ENCODE results near the gene PAWR. TPM values are rescaled to one million over a fixed set of nuclear protein-coding genes. Genes with fewer than 3 reads are reported as not detected.
"Not testable (repeated sequence)": the region's sequence is repeated elsewhere in the genome, so short reads cannot be mapped to it uniquely, and the experiment has no call there.

PAWR gene
- total RNA-seq, 1 donor from 2014 or later = 55.9 TPM

DNA sequence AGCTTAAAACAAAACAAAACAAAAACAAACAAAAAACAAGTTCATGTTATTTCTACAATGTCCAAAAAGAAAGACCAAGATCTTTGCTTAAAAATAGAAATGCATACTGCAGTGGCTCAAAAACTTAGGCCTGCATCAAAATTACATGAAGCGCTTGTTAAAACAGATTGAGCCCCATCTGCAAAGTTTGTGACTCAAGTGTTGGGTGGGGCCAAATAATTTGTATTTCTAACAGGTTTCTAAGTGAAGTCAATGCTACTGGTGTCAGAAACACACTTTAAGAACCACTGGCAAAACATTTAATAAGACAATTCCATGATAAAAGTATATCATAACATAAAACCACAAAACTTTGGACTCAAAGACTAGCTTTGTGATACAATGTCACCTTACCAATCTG lies 105.6 kb downstream of the PAWR start:
- ATAC-seq = no peak

DNA sequence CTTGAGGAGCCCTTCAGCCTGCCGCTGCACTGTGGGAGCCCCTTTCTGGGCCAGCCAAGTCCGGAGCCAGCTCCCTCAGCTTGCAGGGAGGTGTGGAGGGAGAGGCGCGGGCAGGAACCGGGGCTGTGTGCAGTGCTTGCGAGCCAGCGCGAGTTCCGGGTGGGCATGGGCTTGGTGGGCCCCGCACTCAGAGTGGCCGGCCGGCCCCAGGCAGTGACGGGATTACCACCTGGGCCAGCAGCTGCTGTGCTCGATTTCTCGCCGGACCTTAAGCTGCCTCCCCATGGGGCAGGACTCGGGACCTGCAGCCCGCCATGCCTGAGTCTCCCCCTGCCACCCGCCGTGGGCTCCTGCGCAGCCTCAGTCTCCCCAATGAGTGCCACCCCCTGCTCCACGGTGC lies 116.9 kb downstream of the PAWR start:
- ATAC-seq = no peak

DNA sequence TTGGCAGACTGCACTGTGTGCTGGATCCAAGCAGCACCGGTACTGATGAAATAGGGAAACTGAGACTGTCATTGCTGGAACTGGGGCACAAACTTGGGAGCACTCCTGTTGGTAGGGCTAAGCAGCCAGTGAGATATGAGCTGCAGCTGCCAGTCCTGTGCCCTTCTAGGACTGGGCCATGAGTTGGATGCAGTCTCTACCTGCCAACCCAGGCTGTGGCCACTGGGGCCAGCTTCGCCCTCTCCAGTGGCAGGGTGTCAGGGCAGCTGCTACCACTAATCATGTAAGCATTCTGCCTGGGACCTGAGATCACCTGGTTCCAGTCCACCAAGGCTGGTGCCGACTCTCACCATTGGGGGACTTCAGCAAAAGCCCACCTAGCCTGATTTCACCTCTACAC lies 121.1 kb downstream of the PAWR start:
- no peak for ATAC-seq

DNA sequence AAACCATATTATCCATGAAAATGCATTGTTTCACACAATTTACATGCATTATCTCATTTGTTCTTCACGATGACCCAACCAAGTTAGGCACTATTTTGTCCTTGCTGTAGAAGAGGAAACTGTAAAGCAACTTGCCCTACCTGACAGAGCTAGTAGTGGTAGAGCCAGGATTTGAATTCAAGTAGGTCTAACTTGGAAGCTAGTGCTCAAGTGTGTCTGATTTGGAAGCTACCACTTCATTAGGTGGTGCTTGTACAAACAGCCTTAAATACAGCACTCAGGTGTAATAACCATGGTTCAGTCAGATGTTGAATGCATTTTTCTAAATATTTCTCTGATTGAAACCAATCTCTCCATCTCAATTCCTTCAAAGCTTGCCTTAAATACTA lies 123.6 kb downstream of the PAWR start:
- ATAC-seq = no peak

DNA sequence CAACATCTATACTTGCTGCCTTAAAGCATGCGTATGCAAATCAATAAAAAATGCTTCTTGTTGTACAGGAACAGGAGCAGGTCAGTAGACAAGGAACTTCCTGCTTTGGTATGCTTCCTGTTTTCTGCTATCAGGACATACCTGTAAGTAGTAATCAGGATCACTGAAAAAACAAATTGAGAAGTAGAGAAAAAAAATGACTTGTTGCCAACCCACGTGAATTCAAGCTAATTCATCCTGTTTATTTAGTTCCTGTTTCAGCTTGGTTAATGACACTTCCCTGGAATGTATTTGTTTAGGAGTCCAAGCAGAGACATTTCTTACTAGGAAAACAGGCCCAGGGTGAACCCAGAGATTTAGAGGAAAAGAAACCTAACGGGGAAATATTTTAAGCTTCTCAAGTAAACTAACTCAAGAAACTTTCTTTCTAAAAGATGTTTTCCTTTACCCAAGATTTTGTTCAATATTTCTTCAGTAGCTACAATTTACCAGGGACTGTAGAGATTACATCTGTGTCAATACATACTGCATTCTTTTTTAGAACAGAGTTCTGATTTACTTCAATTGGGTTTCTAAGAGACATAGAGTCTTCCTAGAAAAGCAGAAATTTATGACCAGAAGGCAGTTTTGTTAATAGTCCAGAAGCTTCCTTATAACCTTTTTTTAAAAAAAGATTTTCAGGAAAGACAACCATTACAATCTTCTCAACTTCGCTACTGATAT lies 124.2 kb downstream of the PAWR start:
- ATAC-seq = peak; percentile 71

DNA sequence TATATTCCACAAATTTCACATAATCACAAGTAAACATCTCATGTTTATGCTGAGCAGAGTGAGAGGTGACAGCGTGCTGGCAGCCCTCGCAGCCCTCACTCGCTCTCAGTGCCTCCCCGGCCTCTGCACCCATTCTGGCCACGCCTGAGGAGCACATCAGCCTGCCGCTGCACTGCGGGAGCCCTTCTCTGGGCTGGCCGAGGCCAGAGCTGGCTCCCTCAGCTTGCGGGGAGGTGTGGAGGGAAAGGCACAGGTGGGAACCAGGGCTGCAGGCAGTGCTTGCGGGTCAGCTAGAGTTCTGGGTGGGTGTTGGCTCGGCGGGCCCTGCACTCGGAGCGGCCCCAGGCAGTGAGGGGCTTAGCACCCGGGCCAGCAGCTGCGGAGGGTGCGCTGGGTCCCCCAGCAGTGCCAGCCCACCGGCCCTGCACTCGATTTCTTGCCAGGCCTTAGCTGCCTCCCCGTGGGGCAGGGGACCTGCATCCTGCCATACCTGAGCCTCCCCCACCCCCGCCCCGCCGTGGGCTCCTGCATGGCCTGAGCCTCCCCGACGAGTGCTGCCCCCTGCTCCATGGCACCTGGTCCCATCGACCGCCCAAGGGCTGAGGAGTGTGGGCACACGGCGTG lies 125.9 kb downstream of the PAWR start:
- ATAC-seq = not testable (repeated sequence)

DNA sequence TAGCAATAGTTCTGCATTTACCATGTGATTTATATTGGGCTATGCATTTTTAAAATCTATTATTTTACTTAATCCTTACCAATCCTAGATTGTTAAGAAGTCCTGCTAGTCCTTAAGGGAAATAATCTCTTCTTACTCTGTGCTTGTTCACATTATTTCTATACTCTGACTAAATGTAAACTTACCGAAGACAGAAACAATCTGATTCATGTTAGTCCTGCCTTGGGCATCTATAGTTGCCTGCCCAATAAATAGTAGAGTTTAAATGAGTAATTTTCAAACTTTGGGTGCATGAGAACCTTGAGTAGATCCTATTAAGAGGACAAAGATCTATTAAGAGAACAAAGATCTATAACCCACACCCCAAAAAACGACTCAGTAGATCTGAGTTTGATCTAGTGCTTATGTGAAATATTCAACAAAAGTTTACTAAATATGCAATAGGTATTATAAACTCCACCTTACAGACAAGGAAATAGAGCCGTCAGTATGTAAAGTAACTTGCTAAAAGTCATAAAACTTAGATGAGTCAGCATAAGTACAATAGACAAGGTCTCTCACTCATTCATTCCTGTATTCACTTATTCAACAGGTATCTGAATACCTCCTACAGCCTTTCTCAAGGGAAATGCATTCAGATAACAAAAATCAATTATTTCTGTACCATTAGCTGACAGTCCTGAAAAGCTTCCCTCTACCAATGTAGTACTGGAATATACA lies 127.6 kb downstream of the PAWR start:
- ATAC-seq = peak; percentile 81

DNA sequence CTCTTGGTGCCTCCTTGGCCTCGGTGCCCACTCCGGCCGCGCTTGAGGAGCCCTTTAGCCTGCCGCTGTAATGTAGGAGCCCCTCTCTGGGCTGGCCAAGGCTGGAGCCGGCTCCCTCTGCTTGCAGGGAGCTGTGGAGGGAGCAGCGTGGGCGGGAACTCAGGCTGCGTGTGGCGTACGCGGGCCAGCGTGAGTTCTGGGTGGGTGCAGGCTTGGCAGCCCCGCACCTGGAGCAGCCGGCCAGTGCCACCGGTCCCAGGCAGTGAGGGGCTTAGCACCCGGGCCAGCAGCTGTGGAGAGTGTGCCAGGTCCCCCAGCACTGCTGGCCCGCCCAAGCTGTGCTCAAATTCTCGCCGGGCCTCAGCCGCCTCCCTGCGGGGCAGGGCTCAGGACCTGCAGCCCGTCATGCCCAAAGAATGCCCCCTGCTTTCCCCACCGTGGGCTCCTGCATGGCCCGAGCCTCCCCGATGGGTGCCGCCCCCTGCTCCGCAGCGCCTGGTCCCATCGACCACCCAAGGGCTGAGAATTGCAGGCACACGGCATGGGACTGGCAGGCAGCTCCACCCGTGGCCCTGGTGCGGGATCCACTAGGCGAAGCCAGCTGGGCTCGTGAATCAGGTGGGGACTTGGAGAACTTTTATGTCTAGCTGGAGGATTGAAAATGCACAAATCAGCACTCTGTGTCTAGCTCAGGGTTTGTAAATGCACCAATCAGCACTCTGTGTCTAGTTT lies 129.2 kb downstream of the PAWR start:
- no peak for ATAC-seq

DNA sequence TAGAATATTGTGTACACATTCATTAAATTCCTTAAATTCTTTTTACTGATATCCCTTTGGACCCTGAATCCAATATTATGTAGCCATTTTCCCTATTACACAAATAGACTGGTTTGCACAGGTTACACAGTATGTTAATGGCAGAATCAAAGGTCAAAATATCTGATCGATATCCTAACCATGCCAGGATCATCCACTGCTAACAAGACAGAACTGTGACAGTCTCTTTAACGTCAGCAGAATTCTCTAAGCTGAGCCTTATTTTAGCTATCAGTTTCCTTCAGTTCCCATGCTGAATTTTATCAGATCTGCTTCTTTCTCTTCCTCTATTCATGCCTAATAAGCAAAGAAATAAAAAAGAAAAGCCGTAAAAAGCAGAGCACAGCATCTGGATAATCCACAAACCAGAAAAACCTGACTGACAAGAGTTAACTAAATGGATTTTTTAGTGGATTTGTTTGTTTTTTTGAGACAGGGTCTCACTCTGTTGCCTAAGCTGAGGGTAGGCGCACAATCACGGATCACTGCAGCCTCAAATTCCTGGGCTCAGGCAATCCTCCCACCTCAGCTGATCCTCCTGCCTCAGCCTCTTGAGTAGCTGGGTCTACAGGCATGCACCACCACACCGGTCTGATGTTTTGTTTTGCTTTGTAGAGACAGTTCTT lies 130.4 kb downstream of the PAWR start:
- no peak for ATAC-seq

DNA sequence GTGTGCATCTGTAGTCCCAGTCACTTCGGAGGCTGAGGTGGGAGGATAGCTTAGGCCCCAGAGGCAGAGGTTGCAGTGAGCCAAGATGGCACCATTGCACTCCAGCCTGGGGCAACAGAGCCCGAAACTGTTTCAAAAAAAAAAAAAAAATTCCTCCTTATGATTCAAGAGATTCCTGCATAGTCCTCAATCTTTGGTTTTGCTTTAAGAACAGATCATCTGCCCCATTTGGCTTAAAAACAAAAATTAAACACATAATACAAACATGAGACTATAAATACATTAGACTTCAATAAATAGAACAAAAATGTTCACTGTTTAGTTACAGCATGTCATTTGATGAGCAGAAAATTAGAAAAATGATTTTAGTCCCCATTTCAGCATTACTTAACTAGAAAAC lies 131.2 kb downstream of the PAWR start:
- no peak for ATAC-seq

DNA sequence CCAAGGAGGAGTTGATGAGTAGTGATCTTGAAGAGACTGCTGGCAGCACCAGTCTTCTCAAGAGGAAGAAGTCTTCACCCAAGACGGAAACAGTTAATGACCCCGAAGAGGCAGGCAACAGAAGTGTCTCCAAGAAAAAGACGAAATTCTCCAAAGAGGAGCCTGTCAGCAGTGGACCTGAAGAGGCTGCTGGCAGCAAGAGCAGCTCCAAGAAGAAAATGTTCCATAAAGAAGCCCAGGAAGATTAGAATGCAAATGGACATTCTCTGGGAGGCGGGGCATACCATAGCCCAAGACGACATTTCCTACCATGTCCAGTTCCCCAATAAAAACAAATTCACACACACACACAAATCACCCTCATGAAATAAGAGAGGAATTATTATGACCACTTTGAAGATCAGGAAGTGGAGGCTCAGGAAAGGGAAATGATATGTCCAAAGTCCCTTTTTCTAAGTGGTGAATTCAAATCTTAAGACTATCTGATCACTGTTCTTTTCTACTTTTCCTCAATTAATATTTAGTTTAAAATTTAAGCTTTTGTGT lies 131.8 kb downstream of the PAWR start:
- no peak for ATAC-seq

DNA sequence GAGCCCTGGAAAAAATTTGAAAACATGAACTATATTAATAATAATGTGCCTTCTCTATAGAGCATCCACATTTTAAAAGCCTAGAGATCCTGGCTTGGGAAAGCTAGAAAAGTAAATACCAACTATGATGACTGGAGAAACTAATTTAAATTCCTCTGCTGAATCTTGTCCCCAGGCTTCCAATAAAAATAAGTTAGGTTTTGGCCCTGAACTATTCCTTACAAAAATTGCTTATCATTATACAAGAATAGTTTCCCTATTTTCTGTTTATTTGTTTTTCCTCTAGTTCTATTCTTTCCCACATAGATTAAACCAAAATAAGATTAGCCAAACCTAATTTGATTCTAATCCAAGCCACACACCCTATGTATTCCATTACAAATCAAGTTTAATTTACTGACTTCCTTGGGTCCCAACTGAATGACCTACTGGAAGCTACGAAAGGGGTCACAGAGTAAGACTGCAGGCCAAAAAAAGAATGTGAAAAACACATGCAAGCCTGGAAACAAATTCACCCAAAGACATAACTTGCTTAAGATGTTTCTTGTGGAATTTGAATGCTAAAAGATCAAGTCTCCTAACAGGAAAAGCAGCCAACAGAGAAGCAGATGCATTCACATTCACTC lies 133.0 kb downstream of the PAWR start:
- no peak for ATAC-seq

DNA sequence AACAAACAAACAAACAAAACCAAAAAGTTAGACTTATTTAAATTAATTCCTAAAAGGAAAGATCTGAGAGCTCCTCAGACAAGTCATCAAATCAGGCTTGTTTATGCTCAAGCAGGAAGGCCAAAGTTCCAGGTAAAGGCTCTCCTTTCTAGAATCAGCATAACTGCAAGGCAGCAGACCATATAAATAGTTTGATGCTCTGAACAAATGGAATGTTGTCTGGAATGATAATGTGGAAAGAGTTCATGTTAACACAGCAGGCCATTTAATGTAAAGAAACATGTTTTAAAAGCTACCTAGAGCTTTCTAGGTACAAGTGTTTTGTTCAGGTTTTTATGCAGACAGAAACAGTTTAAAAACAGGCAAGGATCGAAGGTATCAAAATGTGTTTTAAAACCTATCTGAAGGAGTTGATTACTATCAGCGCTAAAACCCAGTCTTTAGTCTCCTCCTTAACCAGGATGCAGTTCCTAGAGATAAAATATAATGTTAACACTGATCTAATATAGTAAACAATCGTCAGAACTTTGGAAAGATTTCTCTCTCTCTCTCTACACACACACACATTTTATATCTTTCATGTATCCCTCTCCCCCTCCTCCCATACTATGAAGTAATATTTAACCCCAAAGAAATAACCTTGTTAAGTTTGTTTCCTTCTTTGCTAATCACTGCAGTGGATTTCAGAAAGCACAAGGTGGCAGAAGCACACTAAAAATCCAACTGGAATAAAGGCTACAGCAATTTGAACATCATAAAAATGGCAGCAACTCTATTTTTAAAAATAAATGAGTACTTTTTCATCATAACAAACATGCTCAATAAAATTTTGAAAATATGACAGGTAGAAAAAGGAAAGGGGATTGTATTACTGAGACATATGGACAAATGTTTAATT lies 135.5 kb downstream of the PAWR start:
- ATAC-seq = no peak

DNA sequence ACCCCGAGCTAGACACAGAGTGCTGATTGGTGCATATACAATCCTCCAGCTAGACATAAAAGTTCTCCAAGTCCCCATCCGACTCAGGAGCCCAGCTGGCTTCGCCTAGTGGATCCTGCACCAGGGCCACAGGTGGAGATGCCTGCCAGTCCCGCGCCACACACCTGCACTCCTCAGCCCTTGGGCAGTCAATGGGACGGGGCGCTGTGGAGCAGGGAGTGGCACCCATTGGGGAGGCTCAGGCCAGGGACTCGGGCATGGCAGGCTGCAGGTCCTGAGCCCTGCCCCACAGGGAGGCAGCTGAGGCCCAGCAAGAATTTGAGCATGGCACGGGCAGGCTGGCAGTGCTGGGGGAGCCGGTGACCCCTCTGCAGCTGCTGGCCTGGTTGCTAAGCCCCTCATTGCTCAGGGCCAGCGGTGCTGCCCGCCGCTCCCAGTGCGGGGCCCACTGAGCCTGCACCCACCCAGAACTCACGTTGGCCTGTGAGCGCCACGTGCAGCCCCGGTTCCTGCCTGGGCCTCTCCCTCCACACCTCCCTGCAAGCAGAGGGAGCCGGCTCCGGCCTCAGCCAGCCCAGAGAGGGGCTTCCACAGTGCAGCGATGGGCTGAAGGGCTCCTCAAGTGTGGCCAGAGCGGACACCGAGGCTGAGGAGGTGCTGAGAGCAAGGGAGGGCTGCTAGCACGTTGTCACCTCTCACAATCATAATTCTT lies 136.7 kb downstream of the PAWR start:
- no peak for ATAC-seq

DNA sequence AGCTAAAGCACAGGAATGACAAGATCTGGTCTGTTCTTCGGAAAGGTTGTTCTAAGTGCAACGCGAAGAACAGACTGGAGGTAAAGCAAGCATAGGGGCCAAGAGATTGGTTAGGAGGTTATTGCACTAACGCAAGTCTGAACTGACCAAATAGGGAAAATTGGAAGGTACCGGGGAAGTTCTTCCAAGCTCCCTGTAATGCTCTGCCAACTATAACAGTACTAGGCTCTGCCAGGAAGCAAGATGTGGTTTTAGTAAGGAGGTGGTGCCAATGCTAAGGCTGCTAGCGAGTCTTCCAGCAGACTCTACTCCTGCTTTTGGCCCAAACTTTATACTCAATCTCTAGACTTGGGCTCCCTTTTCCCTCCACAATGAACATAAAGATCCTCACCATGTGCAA lies 138.6 kb downstream of the PAWR start:
- ATAC-seq = no peak

DNA sequence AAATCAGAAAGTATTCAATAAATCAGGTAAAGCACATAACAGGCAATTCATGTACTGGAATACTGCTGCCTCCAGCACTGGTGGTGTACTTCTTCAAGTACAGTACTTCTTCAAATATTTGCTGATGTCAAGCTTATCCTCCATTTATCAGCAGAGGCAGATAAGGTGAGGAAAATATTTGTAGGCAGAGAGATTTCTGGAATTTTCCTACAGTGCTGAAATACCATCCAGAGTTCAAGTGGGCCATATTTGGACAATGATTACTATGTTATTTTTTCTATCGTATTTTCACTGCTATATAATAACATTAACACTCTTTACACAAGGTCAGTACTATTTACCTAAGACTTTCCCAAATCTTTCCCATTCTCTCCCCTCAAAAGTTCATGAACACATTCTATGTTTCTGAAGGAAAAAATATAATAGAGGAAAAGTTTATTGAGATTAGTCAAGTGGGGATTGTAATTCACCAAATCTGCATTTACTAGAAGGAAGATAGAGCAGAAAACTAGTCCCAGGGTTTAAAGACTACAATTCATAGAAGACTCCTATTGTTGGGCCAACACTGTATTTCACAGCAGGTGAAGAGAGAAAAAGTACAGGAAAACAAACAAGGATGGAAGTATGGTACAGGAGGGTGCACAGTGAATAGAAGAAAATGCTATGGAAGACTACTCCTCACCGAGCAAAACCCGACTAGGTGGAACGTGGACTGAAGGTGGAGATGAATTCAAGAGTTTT lies 141.1 kb downstream of the PAWR start:
- ATAC-seq = no peak

DNA sequence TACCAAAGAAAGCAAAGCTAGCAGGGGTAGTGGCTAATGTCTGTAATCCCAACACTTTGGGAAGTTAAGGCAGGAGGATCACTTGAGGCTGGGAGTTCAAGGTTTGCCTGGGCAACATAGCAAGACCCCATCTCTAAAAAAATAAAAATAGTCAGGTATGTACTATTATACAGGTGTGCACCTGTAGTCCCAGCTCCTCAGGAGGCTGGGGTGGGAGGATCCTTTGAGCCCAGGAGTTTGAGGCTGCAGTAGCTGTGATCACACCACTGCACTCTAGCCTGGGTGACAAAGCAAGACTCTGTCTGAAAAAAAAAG lies 142.2 kb downstream of the PAWR start:
- no peak for ATAC-seq

DNA sequence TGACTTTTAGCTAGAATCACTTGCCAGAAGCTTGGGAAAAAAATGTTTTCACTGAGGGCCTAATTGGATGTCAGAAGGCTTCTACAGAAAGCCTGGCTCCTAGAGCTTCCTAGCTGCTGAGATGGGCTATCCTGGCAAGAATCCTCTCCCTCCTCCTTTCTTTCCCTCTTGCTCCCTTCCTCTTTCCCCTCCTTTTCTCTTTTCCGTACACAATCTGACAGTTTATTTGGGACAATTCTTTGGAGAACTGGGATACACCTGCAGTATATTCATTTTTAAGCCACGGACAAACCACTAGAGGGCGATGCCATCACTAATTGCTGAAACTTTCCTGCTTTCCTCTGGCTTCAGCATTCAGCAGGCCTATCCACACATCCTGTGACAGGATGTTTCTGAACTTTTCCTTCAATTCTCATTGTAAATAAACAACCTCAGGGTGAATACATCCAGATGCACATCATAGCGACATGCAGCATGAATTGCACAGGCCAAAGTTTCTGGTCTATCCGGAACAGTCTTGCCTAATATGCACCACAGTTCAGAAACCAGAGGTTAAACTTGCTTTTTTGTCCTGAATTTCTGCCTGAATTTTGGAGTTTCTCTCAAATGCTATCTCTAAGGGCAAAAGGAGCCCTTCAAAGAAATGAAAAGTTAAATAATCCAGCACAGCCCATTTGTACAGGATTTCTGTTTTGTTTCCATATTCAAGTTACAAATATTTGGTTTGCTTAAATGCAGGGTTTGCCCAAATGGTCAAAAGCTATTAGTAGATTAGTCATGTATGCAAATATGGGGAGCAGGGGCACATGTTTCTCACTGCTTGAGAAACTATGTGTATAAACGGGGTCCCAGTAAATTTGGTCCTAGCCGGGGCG lies 142.8 kb downstream of the PAWR start:
- ATAC-seq = peak; percentile 60

Measured in esophagus mucosa (tissue), 1 donor.